Activated T-cell treated with anti-CD3 and anti-CD28 coated beads, Interleukin-2, amount 50 U/mL, for 24 hours (primary cell): Measurements from ENCODE around the gene LRP3.

Experiments used
- DNase-seq: peaks from one replicate; pipeline ENCODE4 v3.0.0-alpha.2; 2020
- H3K27ac Mint-ChIP-seq: 2 replicates; pipeline ENCODE4 v1.8.0; 2020; ENCODE audit warnings: mild to moderate bottlenecking, mixed read lengths
- H3K27me3 Mint-ChIP-seq: 2 replicates; pipeline ENCODE4 v1.8.0; 2020; ENCODE audit warnings: mixed read lengths
- H3K36me3 Mint-ChIP-seq: 2 replicates; pipeline ENCODE4 v1.8.0; 2020; ENCODE audit warnings: low read depth, mixed read lengths
- H3K4me1 Mint-ChIP-seq: 2 replicates; pipeline ENCODE4 v1.8.0; 2020; ENCODE audit warnings: low read depth, mixed read lengths
- H3K4me3 Mint-ChIP-seq: 2 replicates; pipeline ENCODE4 v1.8.0; 2020; ENCODE audit warnings: mild to moderate bottlenecking, moderate library complexity, mixed read lengths
- H3K9me3 Mint-ChIP-seq: 2 replicates; pipeline ENCODE4 v1.8.0; 2020; ENCODE audit warnings: mixed read lengths

Gene LRP3

GRCh38 chr19:33241091-33241529 lies 47.0 kb downstream of the LRP3 start:
- H3K9me3 Mint-ChIP-seq = peaks cover 3% of the 10 kb centered on the region
- H3K4me3 Mint-ChIP-seq = no peak overlapping the region
- peaks cover 3% of the 10 kb centered on the region for H3K27me3 Mint-ChIP-seq
- H3K4me1 Mint-ChIP-seq = peaks cover 1% of the 10 kb centered on the region
- no peak for DNase-seq
- no peaks in the 10 kb centered on the region for H3K36me3 Mint-ChIP-seq
- H3K27ac Mint-ChIP-seq = no peak overlapping the region

- Mint-ChIP-seq H3K4me3 (no peak overlapping the region), H3K27ac (no peak overlapping the region), H3K4me1 (no peaks in the 10 kb centered on the region), H3K27me3 (peaks cover 3% of the 10 kb centered on the region), H3K9me3 (peaks cover 5% of the 10 kb centered on the region), H3K36me3 (no peaks in the 10 kb centered on the region)
- DNase-seq = peak; percentile 51
Measured at GRCh38 chr19:33241530-33242101, 47.5 kb downstream of the LRP3 start.

DNA sequence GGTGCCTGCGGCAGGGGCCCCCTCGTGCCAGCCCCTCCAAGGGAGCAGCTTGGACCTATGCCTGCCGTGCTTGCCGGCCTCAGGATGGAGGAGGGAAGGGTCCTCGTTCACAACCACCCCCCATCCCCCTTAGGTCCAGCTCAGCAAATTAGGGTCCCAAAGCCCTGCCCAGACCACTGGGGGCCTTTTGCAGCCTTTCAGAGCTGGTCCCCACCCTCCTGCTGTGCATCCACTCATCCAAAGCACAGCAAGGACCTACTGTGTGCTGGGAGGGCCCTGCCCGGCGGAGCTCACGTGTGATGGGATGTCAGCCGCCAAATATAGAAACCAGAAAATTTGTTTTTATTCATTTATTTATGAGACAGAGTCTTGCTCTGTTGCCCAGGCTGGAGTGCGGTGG lies 48.0 kb downstream of the LRP3 start:
- Mint-ChIP-seq H3K9me3 (peaks cover 5% of the 10 kb centered on the region), H3K36me3 (no peaks in the 10 kb centered on the region), H3K4me3 (no peak overlapping the region), H3K27ac (no peak overlapping the region), H3K27me3 (peaks cover 3% of the 10 kb centered on the region), H3K4me1 (no peaks in the 10 kb centered on the region)
- no peak for DNase-seq

DNA sequence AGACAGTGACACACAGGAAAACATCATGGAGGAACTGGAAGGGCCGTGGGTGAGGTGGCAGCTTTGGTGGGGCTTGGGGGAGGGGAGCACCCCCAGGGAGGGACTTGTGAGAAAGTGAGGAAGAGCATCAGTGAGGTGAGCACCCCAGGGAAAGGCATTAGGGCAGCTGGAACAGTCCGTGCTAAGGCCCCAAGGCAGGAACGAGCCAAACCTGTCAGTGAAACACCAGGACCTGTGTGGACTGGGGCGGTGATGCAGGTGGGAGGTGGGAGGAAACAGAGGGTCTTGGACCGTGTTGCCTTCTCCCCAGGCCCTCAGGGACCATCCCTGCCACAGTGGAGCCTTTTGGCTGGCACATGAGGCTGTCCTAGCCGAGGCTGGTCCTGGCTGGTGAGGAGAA lies 48.8 kb downstream of the LRP3 start:
- no peaks in the 10 kb centered on the region for H3K4me1 Mint-ChIP-seq
- H3K9me3 Mint-ChIP-seq = peaks cover 5% of the 10 kb centered on the region
- H3K36me3 Mint-ChIP-seq = no peaks in the 10 kb centered on the region
- DNase-seq = no peak
- no peak overlapping the region for H3K27ac Mint-ChIP-seq
- H3K4me3 Mint-ChIP-seq = no peak overlapping the region
- peaks cover 3% of the 10 kb centered on the region for H3K27me3 Mint-ChIP-seq

GRCh38 chr19:33245948-33246708 lies 52.0 kb downstream of the LRP3 start:
- Mint-ChIP-seq H3K4me1 (no peaks in the 10 kb centered on the region), H3K36me3 (no peaks in the 10 kb centered on the region), H3K27me3 (no peaks in the 10 kb centered on the region), H3K27ac (no peak overlapping the region), H3K9me3 (peaks cover 5% of the 10 kb centered on the region), H3K4me3 (no peak overlapping the region)
- no peak for DNase-seq

DNA sequence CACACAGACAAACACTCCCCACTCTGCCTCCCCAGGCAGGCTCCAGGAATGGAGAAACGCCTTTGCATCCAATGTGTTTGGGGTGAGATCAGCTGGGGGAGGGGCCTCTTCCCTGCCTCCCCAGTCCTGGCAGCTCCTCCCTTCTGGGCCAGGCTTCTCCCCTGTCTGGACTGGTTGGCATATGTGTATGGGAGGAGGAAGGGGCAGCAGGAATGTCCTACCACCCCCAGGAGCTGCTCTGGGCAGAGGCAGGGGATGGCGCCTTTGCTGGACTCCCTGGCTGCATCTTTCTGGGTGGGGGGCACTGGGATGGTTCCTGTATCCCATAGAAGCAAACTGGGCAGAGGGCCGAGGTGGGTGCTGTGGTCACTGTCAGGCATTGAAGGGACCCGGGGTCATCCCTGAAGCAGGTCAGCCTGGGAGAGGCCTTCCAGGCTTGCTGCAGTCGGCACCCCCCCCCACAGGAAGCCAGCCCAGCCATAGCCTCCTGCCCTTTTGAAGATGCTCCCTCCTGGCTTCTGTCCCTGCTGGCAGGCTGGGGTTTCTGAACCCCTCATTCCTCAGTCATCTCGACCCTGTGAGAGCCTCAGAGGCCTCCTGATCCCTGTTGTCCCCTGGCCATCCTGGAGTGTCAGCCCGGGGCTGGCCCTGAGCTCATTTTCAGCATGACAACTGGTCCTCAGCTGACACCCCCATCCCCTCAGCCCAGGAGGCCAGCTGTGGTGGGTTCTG lies 52.7 kb downstream of the LRP3 start:
- DNase-seq = no peak
- no peak overlapping the region for H3K27ac Mint-ChIP-seq
- peaks cover 2% of the 10 kb centered on the region for H3K27me3 Mint-ChIP-seq
- H3K9me3 Mint-ChIP-seq = peaks cover 5% of the 10 kb centered on the region
- no peak overlapping the region for H3K4me3 Mint-ChIP-seq
- no peaks in the 10 kb centered on the region for H3K36me3 Mint-ChIP-seq
- no peaks in the 10 kb centered on the region for H3K4me1 Mint-ChIP-seq

DNA sequence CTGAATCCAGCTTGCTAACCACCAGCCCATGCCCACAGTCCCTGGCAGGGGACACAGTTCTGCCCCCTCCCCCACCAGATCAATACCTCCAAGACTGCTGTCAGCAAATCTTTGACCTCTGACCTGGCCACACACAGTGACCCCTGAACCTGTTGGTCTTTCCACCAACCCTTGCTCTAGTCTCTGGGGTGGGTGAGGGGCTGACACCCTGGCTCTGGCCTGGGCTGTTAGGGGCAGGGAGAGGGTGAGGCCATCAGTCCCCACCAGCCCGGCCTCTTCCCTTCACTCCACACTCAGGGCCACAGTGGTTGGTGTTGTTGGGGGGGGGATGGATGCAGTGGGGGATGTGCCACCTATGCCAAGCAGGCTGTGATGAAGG lies 53.3 kb downstream of the LRP3 start:
- DNase-seq = no peak
- no peaks in the 10 kb centered on the region for H3K36me3 Mint-ChIP-seq
- H3K4me1 Mint-ChIP-seq = no peaks in the 10 kb centered on the region
- no peak overlapping the region for H3K27ac Mint-ChIP-seq
- H3K4me3 Mint-ChIP-seq = no peak overlapping the region
- H3K27me3 Mint-ChIP-seq = peaks cover 2% of the 10 kb centered on the region
- peaks cover 5% of the 10 kb centered on the region for H3K9me3 Mint-ChIP-seq

GRCh38 chr19:33248104-33248503 lies 54.0 kb downstream of the LRP3 start:
- DNase-seq = no peak
- H3K27ac Mint-ChIP-seq = no peak overlapping the region
- no peak overlapping the region for H3K4me3 Mint-ChIP-seq
- H3K36me3 Mint-ChIP-seq = no peaks in the 10 kb centered on the region
- peaks cover 2% of the 10 kb centered on the region for H3K27me3 Mint-ChIP-seq
- H3K4me1 Mint-ChIP-seq = no peaks in the 10 kb centered on the region
- peaks cover 5% of the 10 kb centered on the region for H3K9me3 Mint-ChIP-seq

GRCh38 chr19:33248553-33248953 lies 54.4 kb downstream of the LRP3 start:
- H3K4me3 Mint-ChIP-seq = no peak overlapping the region
- no peaks in the 10 kb centered on the region for H3K4me1 Mint-ChIP-seq
- no peak overlapping the region for H3K27ac Mint-ChIP-seq
- no peak for DNase-seq
- H3K9me3 Mint-ChIP-seq = peaks cover 5% of the 10 kb centered on the region
- peaks cover 2% of the 10 kb centered on the region for H3K27me3 Mint-ChIP-seq
- H3K36me3 Mint-ChIP-seq = no peaks in the 10 kb centered on the region

DNA sequence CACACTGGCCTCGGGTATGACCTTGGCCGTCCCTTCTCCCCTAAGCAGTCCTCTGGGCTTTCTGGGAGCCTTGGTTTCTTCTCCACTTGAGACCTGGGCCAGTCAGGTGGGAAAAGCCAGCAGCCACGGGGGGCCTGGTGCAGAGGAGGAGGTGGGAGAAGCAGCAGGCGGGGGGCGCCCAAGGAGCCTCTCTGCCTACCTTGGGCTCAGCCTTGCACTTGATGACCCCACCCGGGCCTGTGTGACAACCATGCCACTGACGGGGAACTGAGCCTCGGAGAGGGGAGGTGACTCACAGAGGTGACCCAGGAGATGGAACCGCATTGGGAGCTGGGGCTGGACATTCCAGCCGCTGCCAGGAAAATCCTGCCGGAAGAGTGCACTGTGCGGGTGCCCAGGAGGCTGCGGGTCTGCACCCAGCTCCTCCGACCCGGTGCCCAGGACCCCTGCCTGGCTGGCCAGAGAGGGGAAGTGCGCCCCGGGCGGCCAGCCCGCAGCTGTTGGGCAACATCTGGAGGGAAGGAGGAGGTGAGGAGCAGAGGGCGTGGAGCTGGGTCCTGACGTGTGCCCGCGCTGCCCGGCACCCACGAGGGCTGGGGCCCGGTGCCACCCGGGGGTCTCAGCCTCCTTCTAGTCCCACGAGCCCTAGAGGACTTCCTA lies 55.0 kb downstream of the LRP3 start:
- H3K27ac Mint-ChIP-seq = no peak overlapping the region
- no peak for DNase-seq
- H3K36me3 Mint-ChIP-seq = no peaks in the 10 kb centered on the region
- no peak overlapping the region for H3K4me3 Mint-ChIP-seq
- H3K9me3 Mint-ChIP-seq = peaks cover 5% of the 10 kb centered on the region
- peaks cover 2% of the 10 kb centered on the region for H3K27me3 Mint-ChIP-seq
- H3K4me1 Mint-ChIP-seq = no peaks in the 10 kb centered on the region

GRCh38 chr19:33249740-33250366 lies 55.7 kb downstream of the LRP3 start:
- Mint-ChIP-seq H3K27me3 (peaks cover 2% of the 10 kb centered on the region), H3K27ac (no peak overlapping the region), H3K4me3 (no peak overlapping the region), H3K4me1 (no peaks in the 10 kb centered on the region), H3K36me3 (no peaks in the 10 kb centered on the region), H3K9me3 (peaks cover 5% of the 10 kb centered on the region)
- no peak for DNase-seq

DNA sequence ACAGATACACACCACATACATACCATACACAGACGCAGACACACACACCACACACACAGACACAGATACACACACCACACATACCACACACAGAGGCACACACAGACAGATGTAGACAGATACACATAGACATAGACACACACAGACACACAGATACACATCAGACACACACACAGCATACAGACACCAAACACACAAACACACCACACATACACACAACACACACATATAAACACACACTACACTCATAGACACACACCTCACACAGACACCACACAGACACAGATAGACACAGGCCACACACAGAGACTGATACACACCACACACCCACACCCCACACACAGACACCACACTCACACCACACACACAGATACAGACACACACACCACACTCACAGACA lies 56.4 kb downstream of the LRP3 start:
- Mint-ChIP-seq H3K27me3 (peaks cover 3% of the 10 kb centered on the region), H3K4me3 (no peak overlapping the region), H3K27ac (no peak overlapping the region), H3K36me3 (no peaks in the 10 kb centered on the region), H3K9me3 (peaks cover 5% of the 10 kb centered on the region), H3K4me1 (no peaks in the 10 kb centered on the region)
- no peak for DNase-seq

DNA sequence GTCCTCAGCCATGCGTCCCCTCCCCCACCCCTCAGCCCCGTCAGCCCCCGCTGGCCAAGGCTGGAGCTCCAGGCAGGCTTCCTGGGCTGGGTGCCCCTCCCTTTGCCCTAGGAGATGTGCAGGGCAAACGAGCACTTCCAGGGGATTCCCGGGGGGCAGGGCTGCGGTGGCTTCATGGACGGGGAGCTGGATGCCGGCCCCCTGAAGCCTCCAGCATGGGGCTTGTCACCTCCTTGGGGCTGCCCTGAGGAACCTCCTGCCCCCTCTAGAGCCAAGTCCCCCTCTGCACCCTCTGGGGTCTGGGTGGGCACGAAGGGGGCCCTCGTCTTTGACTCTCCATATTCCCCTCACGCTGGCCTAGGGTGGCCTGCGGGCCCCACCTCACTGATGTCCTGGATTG lies 56.9 kb downstream of the LRP3 start:
- no peak overlapping the region for H3K4me3 Mint-ChIP-seq
- peaks cover 2% of the 10 kb centered on the region for H3K9me3 Mint-ChIP-seq
- DNase-seq = no peak
- H3K4me1 Mint-ChIP-seq = no peaks in the 10 kb centered on the region
- H3K27ac Mint-ChIP-seq = no peak overlapping the region
- H3K27me3 Mint-ChIP-seq = peaks cover 6% of the 10 kb centered on the region
- H3K36me3 Mint-ChIP-seq = no peaks in the 10 kb centered on the region

DNA sequence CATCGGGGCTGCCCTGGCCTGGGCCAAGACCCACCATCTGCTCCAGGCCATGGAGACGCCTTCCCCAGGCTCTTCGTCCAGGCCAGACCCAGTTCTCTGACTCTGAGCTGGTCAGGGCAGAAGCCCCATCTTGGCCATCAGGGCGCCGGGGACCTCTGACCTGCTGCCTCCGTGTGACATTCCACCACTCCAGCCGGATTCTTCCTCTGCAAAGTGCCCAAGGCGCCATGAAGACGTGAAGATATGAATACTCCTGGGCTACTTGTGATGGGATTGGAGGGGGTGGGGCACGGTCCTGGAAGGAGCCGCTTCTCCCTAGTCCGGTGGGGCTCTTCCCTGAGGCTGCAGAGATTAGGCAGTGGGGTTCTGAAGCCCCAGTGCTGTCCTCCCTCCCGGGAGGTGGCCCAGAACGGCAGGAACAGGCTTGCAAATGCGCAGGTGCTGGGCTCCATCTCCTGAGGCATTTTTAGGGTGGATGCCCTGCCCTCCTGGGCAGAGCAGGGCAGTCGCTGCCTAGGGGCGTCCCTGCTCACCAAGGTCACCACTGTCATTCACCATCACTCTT lies 57.5 kb downstream of the LRP3 start:
- Mint-ChIP-seq H3K27ac (no peak overlapping the region), H3K4me3 (no peak overlapping the region), H3K36me3 (no peaks in the 10 kb centered on the region), H3K4me1 (no peaks in the 10 kb centered on the region), H3K27me3 (peaks cover 6% of the 10 kb centered on the region), H3K9me3 (no peaks in the 10 kb centered on the region)
- no peak for DNase-seq
